Endothelial cell of umbilical vein (primary cell): ENCODE results near the gene MAPT. TPM values are rescaled to one million over a fixed set of nuclear protein-coding genes. Genes with fewer than 3 reads are reported as not detected.

Experiments
- BruUV-seq: library from RNA; stranded (reverse); fragments of 400-500 nt; replicated peaks from 2 replicates; lab custom pipeline; 2021; lab: Mats Ljungman, UMichigan
- CTCF ChIA-PET: fragments of 300-600, 350-600 bp; sonication (Branson Sonifier 250); formaldehyde crosslinking; loops from one replicate; lab custom pipeline; 2021; ENCODE audit warnings: antibody characterized with exemption, inconsistent platforms; lab: Charles Lee
- POLR2A ChIA-PET: fragments of 300-600, 350-600 bp; sonication (Branson Sonifier 250); formaldehyde crosslinking; loops from one replicate; lab custom pipeline; 2021; ENCODE audit warnings: antibody characterized with exemption, inconsistent platforms; lab: Charles Lee
- DNase-seq: peaks from one replicate; pipeline ENCODE4 v3.0.0-alpha.2; 2011; ENCODE audit warnings: low read depth, low spot score
- FAIRE-seq: peaks from 2 replicates; lab custom pipeline; 2011; peaks lifted over from hg19 to GRCh38; lab: Jason Lieb, UNC
- H2AFZ ChIP-seq: 2 replicates; pipeline ENCODE4 v1.6.0; 2012; ENCODE audit warnings: low read depth, low read length, control low read depth, inconsistent platforms
- H3K27ac ChIP-seq: 2 replicates; pipeline ENCODE4 v1.5.1; 2011; ENCODE audit warnings: low read depth, mild to moderate bottlenecking, control low read depth, low read length, moderate library complexity; ENCODE audit not compliant: insufficient read depth
- H3K27me3 ChIP-seq, 2 experiments: 2 replicates each; pipeline versions ENCODE4 v1.6.0 to v1.6.1; 2011; ENCODE audit warnings: low read length in 2 of 2, mixed read lengths in 1 of 2; ENCODE audit not compliant: control insufficient read depth in 2 of 2, insufficient read depth in 2 of 2
- H3K36me3 ChIP-seq, 2 experiments: 2 replicates in 1 of 2; 3 replicates in 1 of 2; pipeline ENCODE4 v1.5.1; 2011; ENCODE audit warnings: low read length in 2 of 2, mild to moderate bottlenecking in 1 of 2, moderate library complexity in 1 of 2; ENCODE audit not compliant: control insufficient read depth in 2 of 2, insufficient read depth in 2 of 2; ENCODE audit errors: extremely low read depth in 1 of 2
- H3K4me1 ChIP-seq: 3 replicates; pipeline ENCODE4 v1.5.1; 2011; ENCODE audit warnings: mild to moderate bottlenecking, low read length; ENCODE audit not compliant: control insufficient read depth, insufficient read depth; ENCODE audit errors: extremely low read depth
- H3K4me2 ChIP-seq: 2 replicates; pipeline ENCODE4 v1.6.1; 2011; ENCODE audit warnings: low read length, control low read depth, mixed read lengths; ENCODE audit not compliant: insufficient read depth
- H3K4me3 ChIP-seq, 3 experiments: fragments of 200-600 bp in 1 of 3; sonication (generic), shearing (Covaris generic) in 1 of 3; replicated peaks in 1 of 3; 2 replicates each; pipeline ENCODE4 v1.5.1; 2011 to 2016; ENCODE audit warnings: control low read depth in 3 of 3, low read length in 3 of 3, mild to moderate bottlenecking in 2 of 3, inconsistent platforms in 1 of 3, low read depth in 1 of 3, moderate library complexity in 1 of 3; ENCODE audit not compliant: insufficient read depth in 1 of 3
- H3K79me2 ChIP-seq: 2 replicates; pipeline ENCODE4 v1.6.0; 2012; ENCODE audit warnings: low read length, inconsistent platforms; ENCODE audit not compliant: control insufficient read depth, insufficient read depth
- H3K9ac ChIP-seq: replicated peaks from 2 replicates; pipeline ENCODE3; 2011; ENCODE audit warnings: low read length, control low read depth; ENCODE audit not compliant: insufficient read depth; ENCODE audit errors: extremely low read depth
- H3K9me1 ChIP-seq: replicated peaks from 3 replicates; pipeline ENCODE4 v1.6.0; 2011; ENCODE audit warnings: mild to moderate bottlenecking, low read length; ENCODE audit not compliant: control insufficient read depth, insufficient read depth; ENCODE audit errors: extremely low read depth
- H3K9me3 ChIP-seq: replicated peaks from 2 replicates; pipeline ENCODE4 v1.5.1; 2012; ENCODE audit warnings: low read length, inconsistent platforms; ENCODE audit not compliant: control insufficient read depth, insufficient read depth
- H4K20me1 ChIP-seq: replicated peaks from 2 replicates; pipeline ENCODE3; 2011; ENCODE audit warnings: mild to moderate bottlenecking, low read length; ENCODE audit not compliant: control insufficient read depth, insufficient read depth; ENCODE audit errors: extremely low read depth
- CTCF ChIP-seq, 2 donors: IDR thresholded peaks; 1 replicate in 1 of 2; 2 replicates in 1 of 2; pipeline ENCODE4 v1.5.1; 2011; ENCODE audit warnings: low read length in 2 of 2, mild to moderate bottlenecking in 2 of 2, moderate library complexity in 2 of 2, control low read depth in 1 of 2, inconsistent platforms in 1 of 2, low read depth in 1 of 2; ENCODE audit not compliant: insufficient read depth in 1 of 2; ENCODE audit errors: extremely low read depth in 1 of 2
- EZH2 ChIP-seq: IDR thresholded peaks from 2 replicates; pipeline ENCODE4 v1.6.1; 2012; ENCODE audit warnings: borderline replicate concordance, low read depth, mild to moderate bottlenecking, moderate library complexity, low read length, inconsistent platforms; ENCODE audit not compliant: severe bottlenecking
- FOS ChIP-seq: IDR thresholded peaks from 2 replicates; pipeline ENCODE4 v1.6.1; 2011; ENCODE audit warnings: mild to moderate bottlenecking, low read length, moderate library complexity, borderline replicate concordance; ENCODE audit not compliant: insufficient read depth
- GATA2 ChIP-seq: IDR thresholded peaks from 2 replicates; pipeline ENCODE4 v1.7.0; 2011; ENCODE audit warnings: low read depth, mild to moderate bottlenecking, moderate library complexity, mixed read lengths, low read length; ENCODE audit not compliant: insufficient read length, insufficient read depth
- JUN ChIP-seq: IDR thresholded peaks from 2 replicates; pipeline ENCODE4 v1.6.1; 2011; ENCODE audit warnings: borderline replicate concordance, low read depth; ENCODE audit not compliant: insufficient read length, insufficient read depth
- MAX ChIP-seq: IDR thresholded peaks from 2 replicates; pipeline ENCODE4 v1.6.1; 2011; ENCODE audit not compliant: insufficient read depth, insufficient read length
- MYC ChIP-seq: IDR thresholded peaks from one replicate; pipeline ENCODE4 v1.6.1; 2011; ENCODE audit warnings: mild to moderate bottlenecking, low read depth, low read length
- POLR2A ChIP-seq: IDR thresholded peaks from 2 replicates; pipeline ENCODE4 v1.6.1; 2012; ENCODE audit warnings: low read depth, mild to moderate bottlenecking, control low read depth, low read length
- POLR2AphosphoS5 ChIP-seq: IDR thresholded peaks from 2 replicates; pipeline ENCODE4 v1.6.1; 2012; ENCODE audit warnings: low read depth, mild to moderate bottlenecking, control low read depth, low read length, moderate library complexity; ENCODE audit not compliant: insufficient read depth
- dilution Hi-C: fragments of 300-500 bp; cut with MboI; formaldehyde crosslinking; loops from one replicate; pipeline ENCODE4 v1.15.0; 2019; ENCODE audit warnings: low sequenced_read_pairs; ENCODE audit not compliant: extremely low pct_ligation_motif_present
- intact Hi-C: fragments of 100-400 bp; cut with micrococcal nuclease; formaldehyde crosslinking; loops from one replicate; pipeline ENCODE4 v1.10.0; 2022
- polyA plus RNA-seq, 4 experiments: library from polyadenylated mRNA; depleted of rRNA in 3 of 4; stranded (reverse) in 3 of 4; unstranded in 1 of 4; fragments of >200 nt; gene quantifications; 2 replicates each; pipeline versions ENCODE4 v1.2.1 to v1.2.3, GENCODE V29; 2011 to 2012; ENCODE audit warnings: missing spikeins in 1 of 4
- total RNA-seq: library from RNA; stranded (reverse); gene quantifications from 2 replicates; pipeline ENCODE4 v1.2.3, GENCODE V29; 2021

Gene MAPT
- total and polyA plus RNA-seq, 2 donors (not counting 3 experiments of a cell fraction or from before 2014, with no cell fraction given), result 0.04 to 0.51 TPM

- CTCF ChIA-PET, result interaction anchor here (0.7 kb wide), 1 partner anchor 14 kb away, joined by 3 read pairs; no protein-coding TSS in a partner anchor
These were observed 68.9 kb downstream of the MAPT start for GRCh38 chr17:45963283-45963682.

More at GRCh38 chr17:45963283-45963682, 68.9 kb downstream of the MAPT start:
- Histone ChIP-seq H3K36me3 (no peaks in the 10 kb centered on the region), H3K4me1 (no peaks in the 10 kb centered on the region), H3K27me3 (peaks cover 10 to 16% of the 10 kb centered on the region in 2 experiments), H4K20me1 (no peaks in the 10 kb centered on the region), H3K4me3 (no peak overlapping the region), H3K27ac (no peak overlapping the region), H3K9me3 (no peaks in the 10 kb centered on the region), H3K9me1 (no peaks in the 10 kb centered on the region), H2AFZ (no peak overlapping the region), H3K79me2 (no peaks in the 10 kb centered on the region), H3K9ac (no peak overlapping the region), H3K4me2 (no peak overlapping the region)
- no peak for FAIRE-seq
- intact Hi-C loops (no loop called here), dilution Hi-C loops (no loop called here)
- DNase-seq, result no peak
- no peak for TF ChIP-seq MAX
- no peak for TF ChIP-seq GATA2
- no peak for TF ChIP-seq EZH2
- TF ChIP-seq FOS, result no peak
- TF ChIP-seq POLR2AphosphoS5, result no peak
- TF ChIP-seq MYC, result no peak
- TF ChIP-seq CTCF (IDR thresholded peaks at IDR 0.05; ENCODE audit: extremely low read depth in 1 of 2, insufficient read depth in 1 of 2, low read depth in 1 of 2, low read length in 2 of 2), result no peak
- TF ChIP-seq POLR2A, result no peak
- no peak for TF ChIP-seq JUN
- no TSS peak for BruUV-seq
- POLR2A ChIA-PET, result no interaction called here
